ENCODE data around the gene TLR5.

The TLR5 gene

GRCh38 chr1:223142795-223143536 lies at the start of gene TLR5:
Gene TLR5 (minus strand): TSS chr1:223143248. CDS start chr1:223113031, 30,217 bp downstream.
- peak; percentile 64 for TF ChIP-seq CTCF (IDR thresholded peaks at IDR 0.05; ENCODE audit: low read depth, low read length)
- DNase-seq (ENCODE audit: extremely low read depth, low read depth), result no peak

DNA sequence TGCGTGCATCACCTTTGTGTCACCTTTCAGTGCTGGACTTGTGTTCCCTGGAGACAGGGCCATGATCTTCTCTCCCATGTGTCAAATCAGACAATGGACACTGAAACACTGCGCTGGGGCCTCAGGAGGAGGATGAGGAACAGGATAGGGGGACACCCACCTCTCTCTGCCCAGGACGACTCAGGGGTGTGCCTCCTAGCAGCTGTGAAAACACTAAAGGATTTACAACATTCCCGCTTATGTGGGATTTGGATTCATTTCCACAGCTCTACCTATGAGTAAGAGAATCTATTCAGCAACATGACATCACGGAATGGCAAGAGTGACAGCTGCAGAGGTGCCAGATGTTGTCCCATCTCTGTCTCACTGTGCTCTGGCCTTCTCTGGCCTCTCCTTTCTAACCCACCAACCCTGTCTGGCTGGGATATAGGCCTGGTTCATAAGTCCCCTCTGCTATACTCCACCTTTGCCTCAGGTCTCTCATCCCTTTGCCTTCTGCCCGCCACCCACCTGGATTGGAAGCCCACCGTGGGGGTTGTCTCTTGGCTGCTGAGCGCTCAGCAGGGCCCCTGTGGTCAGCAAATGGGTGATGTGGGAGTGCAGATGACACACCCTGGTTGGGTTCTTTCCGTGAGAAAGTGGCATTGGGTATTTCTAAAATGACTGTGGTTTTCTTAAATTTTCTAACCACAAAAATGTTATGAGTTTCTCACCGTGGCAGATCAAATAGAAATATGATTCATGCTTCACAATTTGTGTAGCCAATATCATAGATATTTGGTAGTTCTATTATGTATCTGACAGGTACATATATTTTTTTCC lies 47.1 kb upstream of the TLR5 start:
- DNase-seq (ENCODE audit: extremely low read depth, low read depth), result no peak
- TF ChIP-seq CTCF (IDR thresholded peaks at IDR 0.05; ENCODE audit: low read depth, low read length), result no peak

GRCh38 chr1:223189525-223189902 lies 46.5 kb upstream of the TLR5 start:
- no peak for TF ChIP-seq CTCF (IDR thresholded peaks at IDR 0.05; ENCODE audit: low read depth, low read length)
- DNase-seq (ENCODE audit: extremely low read depth, low read depth), result no peak

DNA sequence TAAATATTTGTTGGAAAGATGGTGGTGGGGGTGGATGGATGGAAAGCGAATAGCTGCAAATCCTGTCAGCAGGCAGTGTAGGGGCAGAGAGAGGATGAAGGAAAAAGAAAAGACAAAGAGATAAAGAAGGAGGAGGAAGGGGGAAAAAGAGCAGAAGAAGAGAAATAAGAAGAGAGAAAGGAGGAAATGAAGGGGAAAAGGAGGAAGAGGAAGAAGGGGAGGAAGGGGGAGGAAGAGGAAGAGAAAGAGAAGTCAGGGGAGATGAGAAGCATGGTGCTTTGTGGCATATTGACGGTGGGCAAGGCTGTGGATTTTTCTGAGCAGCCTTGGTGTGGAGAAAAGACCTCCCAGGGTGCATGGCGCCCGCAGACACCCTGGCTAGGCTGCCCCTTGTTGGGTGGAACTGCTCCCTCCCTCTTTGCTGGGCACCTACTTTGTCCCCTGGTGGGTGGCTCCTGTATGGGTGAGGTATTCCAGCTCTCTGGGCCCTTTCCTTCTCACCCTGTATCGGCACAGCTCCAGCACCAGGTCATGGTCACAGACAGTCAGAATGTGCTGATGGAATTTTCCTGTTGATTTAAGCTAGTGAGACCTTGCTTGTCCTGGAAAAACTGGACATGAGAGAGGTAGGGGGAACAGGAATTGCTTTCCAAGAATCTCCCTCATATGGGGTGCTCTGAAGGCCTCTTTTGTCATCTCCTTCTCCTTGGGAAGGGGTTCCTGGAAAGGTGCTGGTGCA lies 45.7 kb upstream of the TLR5 start:
- no peak for TF ChIP-seq CTCF (IDR thresholded peaks at IDR 0.05; ENCODE audit: low read depth, low read length)
- no peak for DNase-seq (ENCODE audit: extremely low read depth, low read depth)

GRCh38 chr1:223186800-223187199 lies 43.8 kb upstream of the TLR5 start:
- no peak for DNase-seq (ENCODE audit: extremely low read depth, low read depth)

GRCh38 chr1:223183268-223183862 lies 40.3 kb upstream of the TLR5 start:
- TF ChIP-seq CTCF (IDR thresholded peaks at IDR 0.05; ENCODE audit: low read depth, low read length), result no peak
- no peak for DNase-seq (ENCODE audit: extremely low read depth, low read depth)

More at GRCh38 chr1:223186800-223187199, 43.8 kb upstream of the TLR5 start:
- no peak for TF ChIP-seq CTCF (IDR thresholded peaks at IDR 0.05; ENCODE audit: low read depth, low read length)

Measured in AG09319 (cell line).